K562 (cell line): ENCODE data around the gene UPK2. TPM values are rescaled to one million over a fixed set of nuclear protein-coding genes. Genes with fewer than 3 reads are reported as not detected.
A peak's percentile ranks its signal among the peaks of the same experiment; 100 is the strongest.

Source experiments
- LARP7 ChIP-seq: fragments of 450-650 bp; IDR thresholded peaks from 2 replicates; pipeline ENCODE4 v1.6.1; 2016
- NR4A1 ChIP-seq, 2 experiments: fragments of 250-450 bp in 1 of 2; fragments of 450-650 bp in 1 of 2; sonication (Bioruptor Pico) in 1 of 2; IDR thresholded peaks; 2 replicates each; pipeline versions ENCODE4 v1.4.0 to v1.6.1; 2016 to 2020; ENCODE audit warnings: mild to moderate bottlenecking in 2 of 2, missing compliant biosample characterization in 1 of 2, missing genetic modification characterization in 1 of 2, moderate library complexity in 1 of 2
- PCBP1 ChIP-seq: fragments of 200-400 bp; formaldehyde crosslinking; IDR thresholded peaks from 2 replicates; pipeline ENCODE4 v1.6.1; 2018; ENCODE audit warnings: mild to moderate bottlenecking, low read depth, low read length; ENCODE audit not compliant: poor library complexity, severe bottlenecking
- TCF7 ChIP-seq: sonication (generic); IDR thresholded peaks from 2 replicates; pipeline ENCODE4 v1.6.1; 2016; ENCODE audit warnings: antibody characterized with exemption, borderline replicate concordance
- TEAD2 ChIP-seq: fragments of 450-650 bp; IDR thresholded peaks from 2 replicates; pipeline ENCODE4 v1.6.1; 2016; ENCODE audit warnings: missing genetic modification characterization, control low read depth, missing compliant biosample characterization
- ZNF23 ChIP-seq: fragments of 250-450 bp; sonication (Bioruptor Pico); IDR thresholded peaks from 2 replicates; pipeline ENCODE4 v1.4.0; 2020; ENCODE audit warnings: mild to moderate bottlenecking
- polyA plus RNA-seq, 8 experiments: library from polyadenylated mRNA; depleted of rRNA in 4 of 8; stranded (reverse) in 5 of 8; unstranded in 3 of 8; fragments of >200 nt; fragmentation: Nextera tagmentation in 2 of 8; fragmentation: Illumina TruSeq in 1 of 8; extraction: Ambion mirVana in 2 of 8; extraction: Trizol in 1 of 8; gene quantifications; 2 replicates each; pipeline versions ENCODE4 v1.2.1 to v1.2.3, GENCODE V29; 2011 to 2014; ENCODE audit warnings: inconsistent platforms in 1 of 8, missing spikeins in 1 of 8
- total RNA-seq, 7 experiments: library from RNA; depleted of rRNA in 6 of 7; stranded (reverse); fragments of >200 nt in 6 of 7; fragmentation: Illumina TruSeq in 2 of 7; extraction: Trizol in 2 of 7; gene quantifications; 2 replicates each; pipeline versions ENCODE4 v1.2.1 to v1.2.3, GENCODE V29; 2011 to 2021; ENCODE audit warnings: low replicate concordance in 1 of 7
- TF ChIP-seq, protein P1 (sequence below): fragments of 450-650 bp; IDR thresholded peaks from 2 replicates; pipeline ENCODE4 v1.6.1; 2017; ENCODE audit warnings: mild to moderate bottlenecking, moderate library complexity
- TF ChIP-seq, protein P2 (sequence below), 2 experiments: fragments of 450-650 bp; formaldehyde crosslinking in 1 of 2; IDR thresholded peaks; 2 replicates each; pipeline versions ENCODE4 v1.4.0 to v1.6.1; 2014 to 2020; ENCODE audit warnings: mild to moderate bottlenecking in 2 of 2, borderline replicate concordance in 1 of 2, low read depth in 1 of 2
- TF ChIP-seq, protein P3 (sequence below): fragments of 450-650 bp; IDR thresholded peaks from 2 replicates; pipeline ENCODE4 v1.6.1; 2016; ENCODE audit warnings: mild to moderate bottlenecking
- TF ChIP-seq, protein P4 (sequence below): IDR thresholded peaks from 3 replicates; pipeline ENCODE4 v1.6.1; 2011; ENCODE audit warnings: borderline replicate concordance, mild to moderate bottlenecking, moderate library complexity; ENCODE audit not compliant: insufficient read length; ENCODE audit errors: extremely low read depth

The UPK2 gene
- total and polyA plus RNA-seq, 9 of the 15 experiments (the other 6 are each of a cell fraction or from before 2014, with no cell fraction given): not detected

DNA sequence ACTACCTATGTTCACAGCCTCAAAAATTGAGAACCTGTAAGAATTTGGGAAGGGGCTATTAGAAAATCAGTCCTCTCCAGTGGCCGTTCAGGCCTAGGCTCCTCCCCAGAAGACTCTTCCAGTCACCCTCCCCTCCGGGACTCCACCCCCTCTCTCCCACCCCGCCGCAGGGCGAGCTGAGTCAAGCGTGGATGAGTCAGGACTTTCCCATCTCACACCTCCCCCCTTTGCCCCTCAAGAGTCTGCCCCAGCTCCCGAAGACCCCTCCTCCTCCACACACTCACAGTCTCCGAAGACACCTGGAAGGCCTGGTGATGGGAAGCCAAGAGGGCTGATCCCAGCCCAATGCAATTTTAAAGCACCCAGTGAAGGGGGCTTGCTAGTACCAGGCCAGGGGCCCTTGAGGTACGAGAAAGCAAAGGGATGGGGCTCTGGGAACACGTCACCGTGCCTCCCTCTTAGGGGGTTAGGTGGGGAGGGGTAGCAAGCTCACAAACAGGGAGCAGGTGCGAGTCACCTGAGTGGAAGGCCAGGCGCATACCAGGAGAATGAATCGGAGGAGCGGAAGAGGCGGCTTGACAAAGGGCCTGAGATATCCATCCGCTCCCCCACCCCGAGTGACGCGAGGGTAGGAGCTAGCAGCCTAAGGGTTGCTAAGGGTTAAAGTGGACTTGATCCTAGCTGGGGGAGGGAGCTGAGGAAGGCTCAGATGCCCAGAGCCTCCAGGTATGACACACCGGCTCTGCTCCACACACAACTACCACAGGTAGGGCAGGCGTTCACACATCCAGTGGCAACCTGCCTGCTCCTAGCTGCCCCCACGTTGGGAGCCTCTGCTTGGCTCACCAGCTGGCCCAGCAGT, 44.0 kb upstream of the UPK2 start (continued):
- TF ChIP-seq TEAD2 (tag): no peak
- TF ChIP-seq NR4A1 (CRISPR knock-in tag; IDR thresholded peaks at IDR 0.05): no peak
- peak; percentile 59 for TF ChIP-seq NR4A1 (tag; IDR thresholded peaks at IDR 0.05)
- TF ChIP-seq, protein P1, sequence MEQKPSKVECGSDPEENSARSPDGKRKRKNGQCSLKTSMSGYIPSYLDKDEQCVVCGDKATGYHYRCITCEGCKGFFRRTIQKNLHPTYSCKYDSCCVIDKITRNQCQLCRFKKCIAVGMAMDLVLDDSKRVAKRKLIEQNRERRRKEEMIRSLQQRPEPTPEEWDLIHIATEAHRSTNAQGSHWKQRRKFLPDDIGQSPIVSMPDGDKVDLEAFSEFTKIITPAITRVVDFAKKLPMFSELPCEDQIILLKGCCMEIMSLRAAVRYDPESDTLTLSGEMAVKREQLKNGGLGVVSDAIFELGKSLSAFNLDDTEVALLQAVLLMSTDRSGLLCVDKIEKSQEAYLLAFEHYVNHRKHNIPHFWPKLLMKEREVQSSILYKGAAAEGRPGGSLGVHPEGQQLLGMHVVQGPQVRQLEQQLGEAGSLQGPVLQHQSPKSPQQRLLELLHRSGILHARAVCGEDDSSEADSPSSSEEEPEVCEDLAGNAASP: no peak
- TF ChIP-seq, protein P2, sequence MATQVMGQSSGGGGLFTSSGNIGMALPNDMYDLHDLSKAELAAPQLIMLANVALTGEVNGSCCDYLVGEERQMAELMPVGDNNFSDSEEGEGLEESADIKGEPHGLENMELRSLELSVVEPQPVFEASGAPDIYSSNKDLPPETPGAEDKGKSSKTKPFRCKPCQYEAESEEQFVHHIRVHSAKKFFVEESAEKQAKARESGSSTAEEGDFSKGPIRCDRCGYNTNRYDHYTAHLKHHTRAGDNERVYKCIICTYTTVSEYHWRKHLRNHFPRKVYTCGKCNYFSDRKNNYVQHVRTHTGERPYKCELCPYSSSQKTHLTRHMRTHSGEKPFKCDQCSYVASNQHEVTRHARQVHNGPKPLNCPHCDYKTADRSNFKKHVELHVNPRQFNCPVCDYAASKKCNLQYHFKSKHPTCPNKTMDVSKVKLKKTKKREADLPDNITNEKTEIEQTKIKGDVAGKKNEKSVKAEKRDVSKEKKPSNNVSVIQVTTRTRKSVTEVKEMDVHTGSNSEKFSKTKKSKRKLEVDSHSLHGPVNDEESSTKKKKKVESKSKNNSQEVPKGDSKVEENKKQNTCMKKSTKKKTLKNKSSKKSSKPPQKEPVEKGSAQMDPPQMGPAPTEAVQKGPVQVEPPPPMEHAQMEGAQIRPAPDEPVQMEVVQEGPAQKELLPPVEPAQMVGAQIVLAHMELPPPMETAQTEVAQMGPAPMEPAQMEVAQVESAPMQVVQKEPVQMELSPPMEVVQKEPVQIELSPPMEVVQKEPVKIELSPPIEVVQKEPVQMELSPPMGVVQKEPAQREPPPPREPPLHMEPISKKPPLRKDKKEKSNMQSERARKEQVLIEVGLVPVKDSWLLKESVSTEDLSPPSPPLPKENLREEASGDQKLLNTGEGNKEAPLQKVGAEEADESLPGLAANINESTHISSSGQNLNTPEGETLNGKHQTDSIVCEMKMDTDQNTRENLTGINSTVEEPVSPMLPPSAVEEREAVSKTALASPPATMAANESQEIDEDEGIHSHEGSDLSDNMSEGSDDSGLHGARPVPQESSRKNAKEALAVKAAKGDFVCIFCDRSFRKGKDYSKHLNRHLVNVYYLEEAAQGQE (IDR thresholded peaks at IDR 0.05; ENCODE audit: borderline replicate concordance): no peak
- TF ChIP-seq, protein P2 (CRISPR knock-in tag; IDR thresholded peaks at IDR 0.05; ENCODE audit: low read depth): no peak
- TF ChIP-seq, protein P3, sequence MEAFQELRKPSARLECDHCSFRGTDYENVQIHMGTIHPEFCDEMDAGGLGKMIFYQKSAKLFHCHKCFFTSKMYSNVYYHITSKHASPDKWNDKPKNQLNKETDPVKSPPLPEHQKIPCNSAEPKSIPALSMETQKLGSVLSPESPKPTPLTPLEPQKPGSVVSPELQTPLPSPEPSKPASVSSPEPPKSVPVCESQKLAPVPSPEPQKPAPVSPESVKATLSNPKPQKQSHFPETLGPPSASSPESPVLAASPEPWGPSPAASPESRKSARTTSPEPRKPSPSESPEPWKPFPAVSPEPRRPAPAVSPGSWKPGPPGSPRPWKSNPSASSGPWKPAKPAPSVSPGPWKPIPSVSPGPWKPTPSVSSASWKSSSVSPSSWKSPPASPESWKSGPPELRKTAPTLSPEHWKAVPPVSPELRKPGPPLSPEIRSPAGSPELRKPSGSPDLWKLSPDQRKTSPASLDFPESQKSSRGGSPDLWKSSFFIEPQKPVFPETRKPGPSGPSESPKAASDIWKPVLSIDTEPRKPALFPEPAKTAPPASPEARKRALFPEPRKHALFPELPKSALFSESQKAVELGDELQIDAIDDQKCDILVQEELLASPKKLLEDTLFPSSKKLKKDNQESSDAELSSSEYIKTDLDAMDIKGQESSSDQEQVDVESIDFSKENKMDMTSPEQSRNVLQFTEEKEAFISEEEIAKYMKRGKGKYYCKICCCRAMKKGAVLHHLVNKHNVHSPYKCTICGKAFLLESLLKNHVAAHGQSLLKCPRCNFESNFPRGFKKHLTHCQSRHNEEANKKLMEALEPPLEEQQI: no peak
- TF ChIP-seq LARP7: no peak
- TF ChIP-seq ZNF23 (CRISPR knock-in tag): no peak
- 0 out of 2 replicates have a peak, but pooled peaks have one; percentile 9 for TF ChIP-seq TCF7
- TF ChIP-seq, protein P4, sequence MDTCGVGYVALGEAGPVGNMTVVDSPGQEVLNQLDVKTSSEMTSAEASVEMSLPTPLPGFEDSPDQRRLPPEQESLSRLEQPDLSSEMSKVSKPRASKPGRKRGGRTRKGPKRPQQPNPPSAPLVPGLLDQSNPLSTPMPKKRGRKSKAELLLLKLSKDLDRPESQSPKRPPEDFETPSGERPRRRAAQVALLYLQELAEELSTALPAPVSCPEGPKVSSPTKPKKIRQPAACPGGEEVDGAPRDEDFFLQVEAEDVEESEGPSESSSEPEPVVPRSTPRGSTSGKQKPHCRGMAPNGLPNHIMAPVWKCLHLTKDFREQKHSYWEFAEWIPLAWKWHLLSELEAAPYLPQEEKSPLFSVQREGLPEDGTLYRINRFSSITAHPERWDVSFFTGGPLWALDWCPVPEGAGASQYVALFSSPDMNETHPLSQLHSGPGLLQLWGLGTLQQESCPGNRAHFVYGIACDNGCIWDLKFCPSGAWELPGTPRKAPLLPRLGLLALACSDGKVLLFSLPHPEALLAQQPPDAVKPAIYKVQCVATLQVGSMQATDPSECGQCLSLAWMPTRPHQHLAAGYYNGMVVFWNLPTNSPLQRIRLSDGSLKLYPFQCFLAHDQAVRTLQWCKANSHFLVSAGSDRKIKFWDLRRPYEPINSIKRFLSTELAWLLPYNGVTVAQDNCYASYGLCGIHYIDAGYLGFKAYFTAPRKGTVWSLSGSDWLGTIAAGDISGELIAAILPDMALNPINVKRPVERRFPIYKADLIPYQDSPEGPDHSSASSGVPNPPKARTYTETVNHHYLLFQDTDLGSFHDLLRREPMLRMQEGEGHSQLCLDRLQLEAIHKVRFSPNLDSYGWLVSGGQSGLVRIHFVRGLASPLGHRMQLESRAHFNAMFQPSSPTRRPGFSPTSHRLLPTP: no peak
- TF ChIP-seq PCBP1: no peak
